Measurements from ENCODE around the gene TMEM235.

The TMEM235 gene

DNA sequence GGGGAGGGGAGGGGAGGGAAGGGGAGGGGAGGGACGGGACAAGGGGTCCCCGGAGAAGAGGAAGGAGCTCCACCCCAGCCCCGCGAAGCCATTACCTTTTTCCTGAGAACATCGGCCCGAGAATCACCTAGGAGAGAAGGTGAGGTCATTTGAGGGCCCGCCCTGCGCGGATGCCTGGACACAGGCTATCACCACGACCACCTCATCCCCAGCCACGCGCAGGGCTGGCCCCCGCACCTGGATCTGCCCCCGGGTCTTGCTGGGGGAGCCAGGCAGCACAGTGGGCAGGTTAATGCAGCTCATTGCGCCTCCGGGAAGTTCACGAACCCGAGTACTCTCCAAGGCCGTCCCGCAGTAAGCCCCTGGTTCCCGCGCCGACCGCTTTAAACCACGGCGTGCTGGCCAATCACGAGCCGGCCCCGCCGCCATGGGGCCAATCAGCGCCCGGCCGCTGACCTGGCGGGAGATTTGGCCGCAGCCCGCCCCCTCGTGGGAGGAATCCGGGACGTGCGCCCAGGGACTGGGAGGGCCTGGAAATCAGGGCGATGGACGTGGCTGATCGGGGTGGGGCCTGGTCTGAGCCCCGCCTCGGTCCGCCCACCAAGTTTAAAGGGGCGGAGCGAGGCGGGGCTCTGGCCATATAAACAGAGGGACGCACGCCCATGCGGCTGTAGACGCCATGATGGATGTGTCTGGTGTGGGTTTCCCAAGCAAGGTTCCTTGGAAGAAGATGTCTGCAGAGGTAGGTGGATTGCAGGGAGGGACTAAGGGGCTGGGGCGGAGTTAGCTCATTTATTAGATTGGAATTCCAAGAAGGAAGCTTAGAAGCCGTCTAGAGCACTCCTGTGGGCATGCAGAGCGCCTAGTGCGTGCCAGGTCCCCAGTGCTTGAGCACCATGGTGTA, 44.5 kb upstream of the TMEM235 start, which contains the start of the genes AFMID and TK1:
Gene AFMID (plus strand): TSS at position 671 of the 904 bp plus-strand sequence. CDS start 9 bp downstream, at position 680.
Gene TK1 (minus strand): TSS at position 361 of the 904 bp plus-strand sequence. CDS start 58 bp downstream, at position 303.
- H2AFZ ChIP-seq (ENCODE audit: low read depth, low read length) = peak within 1 kb of the TSS; percentile 82
- H3K4me2 ChIP-seq (ENCODE audit: insufficient read depth, low read length) = peak within 1 kb of the TSS; percentile 92
- peaks cover 58% of the 10 kb centered on the region for H3K36me3 ChIP-seq (ENCODE audit: insufficient read depth, low read length)
- no peaks in the 10 kb centered on the region for H3K9me3 ChIP-seq (ENCODE audit: insufficient read depth, low read length, severe bottlenecking)
- DNase-seq (peak; percentile 97), ATAC-seq (ENCODE audit: insufficient read depth, low read depth) (peak; percentile 92)
- TF ChIP-seq EZH2 (IDR thresholded peaks at IDR 0.05; ENCODE audit: borderline replicate concordance, low read depth, low read length, severe bottlenecking) = no peak
- TF ChIP-seq, protein P1, sequence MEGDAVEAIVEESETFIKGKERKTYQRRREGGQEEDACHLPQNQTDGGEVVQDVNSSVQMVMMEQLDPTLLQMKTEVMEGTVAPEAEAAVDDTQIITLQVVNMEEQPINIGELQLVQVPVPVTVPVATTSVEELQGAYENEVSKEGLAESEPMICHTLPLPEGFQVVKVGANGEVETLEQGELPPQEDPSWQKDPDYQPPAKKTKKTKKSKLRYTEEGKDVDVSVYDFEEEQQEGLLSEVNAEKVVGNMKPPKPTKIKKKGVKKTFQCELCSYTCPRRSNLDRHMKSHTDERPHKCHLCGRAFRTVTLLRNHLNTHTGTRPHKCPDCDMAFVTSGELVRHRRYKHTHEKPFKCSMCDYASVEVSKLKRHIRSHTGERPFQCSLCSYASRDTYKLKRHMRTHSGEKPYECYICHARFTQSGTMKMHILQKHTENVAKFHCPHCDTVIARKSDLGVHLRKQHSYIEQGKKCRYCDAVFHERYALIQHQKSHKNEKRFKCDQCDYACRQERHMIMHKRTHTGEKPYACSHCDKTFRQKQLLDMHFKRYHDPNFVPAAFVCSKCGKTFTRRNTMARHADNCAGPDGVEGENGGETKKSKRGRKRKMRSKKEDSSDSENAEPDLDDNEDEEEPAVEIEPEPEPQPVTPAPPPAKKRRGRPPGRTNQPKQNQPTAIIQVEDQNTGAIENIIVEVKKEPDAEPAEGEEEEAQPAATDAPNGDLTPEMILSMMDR (IDR thresholded peaks at IDR 0.05; ENCODE audit: borderline replicate concordance, extremely low read depth, low read length, poor library complexity, severe bottlenecking) = peak; percentile 55
- peaks cover 26% of the 10 kb centered on the region for H4K20me1 ChIP-seq (ENCODE audit: insufficient read depth, low read length)
- peak within 1 kb of the TSS; percentile 37 to 70 for H3K4me3 ChIP-seq (ENCODE audit: low read depth in 1 of 2, low read length in 2 of 2)
- peaks cover 80% of the 10 kb centered on the region for H3K79me2 ChIP-seq (ENCODE audit: insufficient read depth, low read length)
- H3K27ac ChIP-seq (ENCODE audit: low read length) = peak within 1 kb of the TSS; percentile 82
- peak within 1 kb of the TSS; percentile 75 for H3K9ac ChIP-seq (ENCODE audit: low read depth, low read length)
- no peaks in the 10 kb centered on the region for H3K27me3 ChIP-seq (ENCODE audit: insufficient read depth, low read length, poor library complexity)
- peaks cover 82% of the 10 kb centered on the region for H3K4me1 ChIP-seq (ENCODE audit: insufficient read depth, low read length)

GRCh38 chr17:78196716-78197115, 34.7 kb upstream of the TMEM235 start:
- H3K9ac ChIP-seq (ENCODE audit: low read depth, low read length) = no peak overlapping the region
- H3K9me3 ChIP-seq (ENCODE audit: insufficient read depth, low read length, severe bottlenecking) = no peaks in the 10 kb centered on the region
- H3K4me3 ChIP-seq (ENCODE audit: low read depth in 1 of 2, low read length in 2 of 2) = no peak overlapping the region
- ATAC-seq (ENCODE audit: insufficient read depth, low read depth) (no peak), DNase-seq (no peak)
- no peak overlapping the region for H3K4me2 ChIP-seq (ENCODE audit: insufficient read depth, low read length)
- no peaks in the 10 kb centered on the region for H3K27me3 ChIP-seq (ENCODE audit: insufficient read depth, low read length, poor library complexity)
- no peak overlapping the region for H2AFZ ChIP-seq (ENCODE audit: low read depth, low read length)
- H3K27ac ChIP-seq (ENCODE audit: low read length) = no peak overlapping the region
- TF ChIP-seq EZH2 (IDR thresholded peaks at IDR 0.05; ENCODE audit: borderline replicate concordance, low read depth, low read length, severe bottlenecking) = no peak
- TF ChIP-seq, protein P1 (IDR thresholded peaks at IDR 0.05; ENCODE audit: borderline replicate concordance, extremely low read depth, low read length, poor library complexity, severe bottlenecking) = no peak
- peaks cover 58% of the 10 kb centered on the region for H3K36me3 ChIP-seq (ENCODE audit: insufficient read depth, low read length)
- H3K79me2 ChIP-seq (ENCODE audit: insufficient read depth, low read length) = peaks cover 16% of the 10 kb centered on the region
- no peaks in the 10 kb centered on the region for H3K4me1 ChIP-seq (ENCODE audit: insufficient read depth, low read length)
- peaks cover 11% of the 10 kb centered on the region; the same call in 1 of the 2 replicates for H4K20me1 ChIP-seq (ENCODE audit: insufficient read depth, low read length)

DNA sequence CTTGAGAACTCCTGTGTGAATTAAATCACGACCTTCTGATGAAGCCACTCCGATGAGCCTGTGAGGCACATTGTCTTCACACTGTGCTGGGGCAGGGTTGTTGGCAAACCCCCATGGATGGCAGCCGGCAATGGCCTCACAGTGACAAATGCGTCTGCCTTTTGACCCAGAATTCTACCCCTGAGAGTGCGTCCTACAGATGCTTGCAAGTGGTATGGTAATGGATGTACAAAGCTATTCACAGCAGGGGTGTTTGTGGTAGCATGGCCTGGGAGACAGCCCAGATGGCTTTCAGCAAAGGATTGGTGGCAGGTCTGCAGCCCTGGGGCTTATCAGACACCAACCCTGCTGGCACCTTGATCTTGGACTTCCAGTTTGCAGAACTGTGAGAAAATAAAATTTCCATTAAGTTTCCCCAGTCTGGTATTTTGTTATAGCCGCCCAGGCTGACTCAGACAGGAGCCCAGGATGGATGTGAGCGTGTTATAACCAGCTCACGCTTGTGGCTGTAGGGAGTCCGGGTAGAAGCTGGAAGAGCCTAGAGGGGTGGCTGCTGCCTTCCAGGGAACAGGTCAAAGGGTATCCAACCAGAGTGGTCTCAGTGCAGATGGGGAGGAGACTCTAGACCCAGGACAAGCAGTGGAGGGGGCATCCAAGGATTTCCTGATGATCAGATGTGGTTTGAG, 34.1 kb upstream of the TMEM235 start:
- H3K27ac ChIP-seq (ENCODE audit: low read length) = no peak overlapping the region
- no peak overlapping the region for H3K4me2 ChIP-seq (ENCODE audit: insufficient read depth, low read length)
- no peaks in the 10 kb centered on the region for H3K9me3 ChIP-seq (ENCODE audit: insufficient read depth, low read length, severe bottlenecking)
- no peak overlapping the region for H3K9ac ChIP-seq (ENCODE audit: low read depth, low read length)
- H2AFZ ChIP-seq (ENCODE audit: low read depth, low read length) = no peak overlapping the region
- peaks cover 11% of the 10 kb centered on the region; the same call in 1 of the 2 replicates for H4K20me1 ChIP-seq (ENCODE audit: insufficient read depth, low read length)
- H3K4me3 ChIP-seq (ENCODE audit: low read depth in 1 of 2, low read length in 2 of 2) = no peak overlapping the region
- no peak for DNase-seq
- no peaks in the 10 kb centered on the region for H3K4me1 ChIP-seq (ENCODE audit: insufficient read depth, low read length)
- H3K79me2 ChIP-seq (ENCODE audit: insufficient read depth, low read length) = peaks cover 16% of the 10 kb centered on the region
- H3K27me3 ChIP-seq (ENCODE audit: insufficient read depth, low read length, poor library complexity) = no peaks in the 10 kb centered on the region
- peaks cover 56% of the 10 kb centered on the region for H3K36me3 ChIP-seq (ENCODE audit: insufficient read depth, low read length)
- no peak; the same call in 2 of the 3 replicates for ATAC-seq (ENCODE audit: insufficient read depth, low read depth)
- TF ChIP-seq, protein P1 (IDR thresholded peaks at IDR 0.05; ENCODE audit: borderline replicate concordance, extremely low read depth, low read length, poor library complexity, severe bottlenecking) = no peak
- TF ChIP-seq EZH2 (IDR thresholded peaks at IDR 0.05; ENCODE audit: borderline replicate concordance, low read depth, low read length, severe bottlenecking) = no peak
